GM06990 (cell line): ENCODE results near the gene NUDT22.

Source experiments
- DNase-seq: peaks from one replicate; pipeline ENCODE4 v3.0.0-alpha.2; 2011; ENCODE audit not compliant: insufficient read length; ENCODE audit errors: extremely low read depth
- H3K27me3 ChIP-seq: replicated peaks from 2 replicates; pipeline ENCODE4 v1.6.0; 2011; ENCODE audit warnings: low read length; ENCODE audit not compliant: control insufficient read depth, insufficient read depth
- H3K36me3 ChIP-seq: 2 replicates; pipeline ENCODE4 v1.5.1; 2011; ENCODE audit warnings: low read length; ENCODE audit not compliant: control insufficient read depth, insufficient read depth
- H3K4me3 ChIP-seq: replicated peaks from 2 replicates; pipeline ENCODE4 v1.5.1; 2011; ENCODE audit warnings: low read depth, mild to moderate bottlenecking, control low read depth, low read length
- TF ChIP-seq, protein P1 (sequence below): IDR thresholded peaks from 2 replicates; pipeline ENCODE4 v1.5.1; 2011; ENCODE audit warnings: low read length, control low read depth, mild to moderate bottlenecking, inconsistent platforms; ENCODE audit not compliant: insufficient read depth, poor library complexity, severe bottlenecking

NUDT22 gene

DNA sequence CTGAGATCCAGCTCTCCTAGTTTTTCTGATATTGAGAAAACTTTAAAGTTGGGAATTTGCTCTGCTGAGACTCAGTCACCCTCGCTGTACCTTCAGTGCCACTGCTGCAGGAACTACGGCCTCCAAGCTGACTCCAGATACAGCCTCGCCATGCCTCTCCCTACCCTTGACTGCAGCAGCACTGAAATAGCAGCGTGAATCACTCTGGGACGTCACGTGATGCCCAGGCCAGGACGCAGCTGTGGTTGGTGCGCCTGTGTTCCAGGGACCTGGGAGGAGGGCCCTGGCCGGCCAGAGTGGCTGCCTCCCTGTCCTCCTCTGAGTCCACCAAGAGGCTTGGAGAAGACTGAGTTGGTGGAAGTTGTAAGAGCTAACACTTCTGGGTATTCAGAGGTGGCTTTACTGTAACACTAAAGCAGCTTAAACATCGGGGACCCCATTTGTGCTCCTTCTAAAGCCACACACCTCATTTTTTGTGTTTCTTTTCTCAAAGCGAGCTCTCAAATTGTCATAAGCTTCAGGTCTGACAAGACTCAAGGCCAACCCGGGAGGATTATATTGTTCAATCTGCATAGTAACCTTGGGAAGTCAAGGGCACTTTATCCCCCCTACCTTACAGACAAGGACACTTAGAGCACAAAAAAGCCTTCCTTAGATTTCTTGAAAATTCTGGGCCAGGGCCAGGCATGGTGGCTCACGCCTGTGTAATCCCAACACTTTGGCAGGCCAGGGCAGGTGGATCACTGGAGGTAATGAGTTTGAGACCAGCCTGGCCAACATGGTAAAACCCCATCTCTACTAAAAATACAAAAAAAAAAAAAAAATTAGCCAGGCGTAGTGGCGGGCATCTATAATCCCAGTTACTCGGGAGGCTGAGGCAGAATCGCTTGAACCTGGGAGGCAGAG lies 44.3 kb upstream of the NUDT22 start:
- TF ChIP-seq, protein P1, sequence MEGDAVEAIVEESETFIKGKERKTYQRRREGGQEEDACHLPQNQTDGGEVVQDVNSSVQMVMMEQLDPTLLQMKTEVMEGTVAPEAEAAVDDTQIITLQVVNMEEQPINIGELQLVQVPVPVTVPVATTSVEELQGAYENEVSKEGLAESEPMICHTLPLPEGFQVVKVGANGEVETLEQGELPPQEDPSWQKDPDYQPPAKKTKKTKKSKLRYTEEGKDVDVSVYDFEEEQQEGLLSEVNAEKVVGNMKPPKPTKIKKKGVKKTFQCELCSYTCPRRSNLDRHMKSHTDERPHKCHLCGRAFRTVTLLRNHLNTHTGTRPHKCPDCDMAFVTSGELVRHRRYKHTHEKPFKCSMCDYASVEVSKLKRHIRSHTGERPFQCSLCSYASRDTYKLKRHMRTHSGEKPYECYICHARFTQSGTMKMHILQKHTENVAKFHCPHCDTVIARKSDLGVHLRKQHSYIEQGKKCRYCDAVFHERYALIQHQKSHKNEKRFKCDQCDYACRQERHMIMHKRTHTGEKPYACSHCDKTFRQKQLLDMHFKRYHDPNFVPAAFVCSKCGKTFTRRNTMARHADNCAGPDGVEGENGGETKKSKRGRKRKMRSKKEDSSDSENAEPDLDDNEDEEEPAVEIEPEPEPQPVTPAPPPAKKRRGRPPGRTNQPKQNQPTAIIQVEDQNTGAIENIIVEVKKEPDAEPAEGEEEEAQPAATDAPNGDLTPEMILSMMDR: no peak
- H3K27me3 ChIP-seq: no peaks in the 10 kb centered on the region
- DNase-seq: peak; percentile 61
- H3K36me3 ChIP-seq: no peaks in the 10 kb centered on the region
- H3K4me3 ChIP-seq: no peak overlapping the region

DNA sequence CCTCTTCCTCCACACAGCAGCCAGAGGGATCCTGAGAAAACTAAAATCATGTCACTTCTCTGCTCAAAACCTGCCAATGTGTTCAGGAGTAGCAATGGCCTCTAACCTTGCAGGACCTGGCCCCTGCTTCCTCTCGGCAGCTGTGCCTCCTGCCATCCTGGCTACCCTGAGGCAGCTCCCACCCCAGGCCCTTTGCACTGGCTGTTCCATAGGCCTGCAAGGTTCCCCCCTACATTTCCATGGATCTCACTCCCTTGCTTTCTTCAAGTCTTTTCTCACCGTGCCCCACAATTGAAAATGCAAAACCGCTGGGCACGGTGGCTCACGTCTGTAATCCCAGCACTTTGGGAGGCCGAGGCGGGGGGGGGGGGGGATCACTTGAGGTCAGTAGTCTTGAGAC lies 42.2 kb upstream of the NUDT22 start:
- no peak overlapping the region for H3K4me3 ChIP-seq
- TF ChIP-seq, protein P1: no peak
- DNase-seq: no peak
- no peaks in the 10 kb centered on the region for H3K27me3 ChIP-seq
- H3K36me3 ChIP-seq: peaks cover 2% of the 10 kb centered on the region; the same call in 1 of the 2 replicates

DNA sequence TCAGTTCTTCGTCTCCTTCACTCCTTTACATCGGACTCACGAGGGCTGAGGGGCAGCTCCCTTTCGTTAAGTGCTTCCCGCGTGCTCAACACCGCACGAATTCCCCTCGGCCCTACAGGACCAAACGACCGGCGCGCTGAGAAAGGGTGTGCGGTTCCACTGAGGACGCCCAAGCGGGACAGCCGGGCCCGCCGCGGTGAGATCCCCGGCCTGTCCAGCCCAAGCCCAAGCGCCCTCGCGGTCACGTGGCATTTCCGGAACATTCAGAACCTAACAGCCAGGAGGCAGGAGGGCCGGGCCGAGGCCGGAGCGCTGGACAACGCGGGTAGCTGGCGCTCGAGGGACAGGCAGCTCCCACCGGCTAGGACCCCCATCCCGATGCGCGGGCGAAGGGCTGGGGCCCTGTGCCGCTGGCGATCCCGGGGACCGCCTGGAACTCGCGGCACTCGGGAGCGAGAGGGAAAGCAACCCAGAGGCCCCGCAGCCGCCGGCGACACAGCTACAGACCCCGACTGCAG lies 40.8 kb upstream of the NUDT22 start:
- TF ChIP-seq, protein P1: no peak
- DNase-seq: no peak
- peak overlapping the region; percentile 75 for H3K4me3 ChIP-seq

DNA sequence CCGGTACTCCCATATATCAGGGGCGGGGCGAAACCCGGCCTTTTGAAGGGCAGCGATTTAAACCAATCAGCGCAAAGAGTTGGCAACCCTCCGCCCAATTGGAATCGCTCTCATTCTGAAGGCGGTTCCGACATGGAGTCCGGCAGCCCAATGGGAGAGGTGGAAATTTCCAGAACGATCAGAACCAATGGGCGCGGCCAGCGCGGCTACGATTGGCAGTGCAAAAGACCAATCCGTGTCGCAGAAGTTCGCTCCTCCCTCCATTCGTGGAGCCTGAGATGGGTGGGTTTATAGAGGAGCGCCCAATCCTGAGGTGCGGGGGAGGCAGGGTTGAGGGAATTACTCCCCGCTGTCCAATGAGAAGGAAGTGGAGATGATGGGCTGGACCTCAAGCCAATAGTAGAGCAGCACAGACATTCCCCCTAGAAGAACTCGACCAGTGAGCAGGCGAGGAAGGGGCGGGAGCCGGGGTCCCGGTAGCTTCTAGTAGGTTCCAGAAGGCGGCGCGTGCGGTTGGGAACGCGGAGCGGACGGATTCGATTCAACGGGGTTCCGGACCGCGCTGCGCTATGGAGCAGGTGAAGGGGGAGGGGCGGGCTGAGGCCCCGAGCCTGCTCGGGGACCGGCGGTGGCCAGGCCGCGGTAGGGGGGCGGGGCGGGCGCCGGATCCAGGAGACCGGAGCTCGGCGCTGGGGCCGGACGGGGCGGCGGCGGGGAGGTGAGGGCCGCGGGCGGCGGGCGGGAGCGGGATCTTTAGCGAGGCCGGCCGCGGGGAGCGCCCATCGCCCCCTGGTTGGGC lies 40.2 kb upstream of the NUDT22 start, which contains the start of gene STIP1:
Gene STIP1 (plus strand): TSS at position 479 of the 799 bp plus-strand sequence. CDS start 91 bp downstream, at position 570.
- peak; percentile 98 for DNase-seq
- Histone ChIP-seq H3K4me3 (peak within 1 kb of the TSS; percentile 75), H3K36me3 (peaks cover 2% of the 10 kb centered on the region; the same call in 1 of the 2 replicates), H3K27me3 (no peaks in the 10 kb centered on the region)
- TF ChIP-seq, protein P1: peak; percentile 42

More for the DNA sequence above, 40.8 kb upstream of the NUDT22 start:
- peaks cover 2% of the 10 kb centered on the region; the same call in 1 of the 2 replicates for H3K36me3 ChIP-seq
- no peaks in the 10 kb centered on the region for H3K27me3 ChIP-seq

DNA sequence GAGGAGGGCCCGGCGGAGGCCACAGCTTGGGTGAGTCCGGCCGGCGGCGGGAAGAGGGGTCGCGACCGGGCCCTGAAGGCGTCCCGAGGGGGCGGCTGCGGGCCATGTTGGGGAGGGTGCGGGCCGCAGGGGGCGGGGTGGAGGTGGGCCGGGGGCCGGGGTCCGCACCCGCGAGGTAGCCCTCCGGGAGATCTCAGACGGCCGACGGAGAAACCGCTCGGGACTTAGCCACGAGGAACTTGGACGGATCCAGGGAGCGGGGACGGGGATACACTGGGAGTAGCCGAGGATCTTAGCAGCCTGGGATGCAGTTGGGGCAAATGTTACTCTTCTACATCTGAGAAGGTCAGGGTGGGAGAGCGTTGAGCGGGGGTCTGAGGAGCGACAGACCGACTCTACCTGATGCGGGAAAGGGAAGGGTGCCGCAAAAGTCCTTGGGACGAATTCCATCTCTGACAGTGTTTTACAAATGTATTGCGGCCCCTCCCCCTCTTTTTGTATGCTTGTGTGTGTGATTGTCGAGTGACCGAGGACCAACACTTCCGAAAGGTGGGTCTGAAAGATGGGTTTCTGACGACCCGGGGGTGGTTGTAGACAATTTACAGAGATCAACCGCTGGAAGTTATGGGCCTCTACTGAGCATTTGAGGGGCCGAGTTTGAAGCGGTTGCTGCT lies 39.4 kb upstream of the NUDT22 start:
- no peak for DNase-seq
- TF ChIP-seq, protein P1: no peak
- Histone ChIP-seq H3K27me3 (no peaks in the 10 kb centered on the region), H3K4me3 (no peak overlapping the region), H3K36me3 (peaks cover 2% of the 10 kb centered on the region; the same call in 1 of the 2 replicates)
